ENCODE measurements around the gene LYL1. TPM values are rescaled to one million over a fixed set of nuclear protein-coding genes. Genes with fewer than 3 reads are reported as not detected.

The LYL1 gene
- total RNA-seq, 1 experiment from 2014 or later: 0.63 TPM

- peaks cover 68% of the 10 kb centered on the region for H3K27me3 Mint-ChIP-seq (ENCODE audit: low read depth)
- Histone ChIP-seq H4K91ac (ENCODE audit: insufficient read length, low read depth, low read length) (no peak overlapping the region), H2BK15ac (ENCODE audit: low read depth, low read length) (no peak overlapping the region), H3T11ph (ENCODE audit: low read length) (no peak overlapping the region), H3K14ac (ENCODE audit: insufficient read depth, low read length) (no peak overlapping the region), H3K27ac (ENCODE audit: insufficient read length, low read depth, low read length) (no peak overlapping the region), H3K79me1 (ENCODE audit: insufficient read depth, low read depth, low read length, poor library complexity, severe bottlenecking) (no peaks in the 10 kb centered on the region), H2BK5ac (ENCODE audit: insufficient read length, low read length) (no peak overlapping the region), H4K20me1 (ENCODE audit: control insufficient read depth, insufficient read depth, insufficient read length) (no peaks in the 10 kb centered on the region), H3K23me2 (ENCODE audit: insufficient read length, low read depth, low read length, poor library complexity, severe bottlenecking) (peaks cover 3% of the 10 kb centered on the region), H3K4ac (ENCODE audit: low read depth, low read length) (no peak overlapping the region), H3K4me1 (ENCODE audit: insufficient read depth, low read length) (peaks cover 7% of the 10 kb centered on the region; the same call in 1 of the 2 replicates), H3K79me2 (ENCODE audit: insufficient read depth, low read length) (no peaks in the 10 kb centered on the region), H2BK20ac (ENCODE audit: low read depth, low read length, poor library complexity, severe bottlenecking) (no peak overlapping the region), H3K23ac (ENCODE audit: insufficient read length, low read depth, low read length) (no peak overlapping the region), H3K27me3 (ENCODE audit: insufficient read depth, low read length) (peaks cover 2% of the 10 kb centered on the region; the same call in 1 of the 2 replicates), H3K9ac (ENCODE audit: extremely low read depth, insufficient read length, low read length) (no peak overlapping the region), H3K9me3 (ENCODE audit: control insufficient read depth, low read depth, low read length) (no peaks in the 10 kb centered on the region), H3K56ac (ENCODE audit: insufficient read length, low read depth, low read length) (no peak overlapping the region), H2AK5ac (ENCODE audit: insufficient read length, low read length) (no peak overlapping the region), H2BK120ac (ENCODE audit: low read depth, low read length, poor library complexity, severe bottlenecking) (no peak overlapping the region), H3K18ac (ENCODE audit: insufficient read length, low read depth, low read length) (no peak overlapping the region), H3K4me2 (ENCODE audit: insufficient read depth, insufficient read length, low read length) (no peak overlapping the region), H4K8ac (replicated peaks; ENCODE audit: insufficient read length, low read depth, low read length) (no peak overlapping the region), H4K5ac (ENCODE audit: insufficient read length, low read depth, low read length) (no peak overlapping the region), H2AFZ (ENCODE audit: low read length) (no peak overlapping the region), H2BK12ac (ENCODE audit: insufficient read length, low read depth, low read length) (no peak overlapping the region)
- WGBS (ENCODE audit: extremely low coverage, insufficient read length, low lambda C conversion rate): no CpG with 5 or more reads among the region's 6 CpGs
- H3K4me1 Mint-ChIP-seq: peaks cover 16 to 45% of the 10 kb centered on the region in 2 experiments
- no peak for DNase-seq
- H3K27ac Mint-ChIP-seq: no peak overlapping the region
- H3K4me3 Mint-ChIP-seq: no peak overlapping the region
- TF ChIP-seq CTCF (conservative IDR thresholded peaks at IDR 0.05): no peak
- H3K36me3 Mint-ChIP-seq (ENCODE audit: insufficient read depth in 1 of 3, low read depth in 3 of 3): peaks cover 0 to 1% (median 0%) of the 10 kb centered on the region in 3 experiments; a peak in 1 of 7 replicates
- no peaks in the 10 kb centered on the region for H3K9me3 Mint-ChIP-seq
Observed at GRCh38 chr19:13076787-13077186, 25.9 kb downstream of the LYL1 start.

Measured in H9 (cell line).